Daoy (cell line): Measurements from ENCODE around the gene HPN. TPM values are rescaled to one million over a fixed set of nuclear protein-coding genes. Genes with fewer than 3 reads are reported as not detected.
"Not testable (repeated sequence)": the region's sequence is repeated elsewhere in the genome, so short reads cannot be mapped to it uniquely, and the experiment has no call there.

ENCODE experiments used
- DNase-seq: peaks from one replicate; pipeline ENCODE4 v3.0.0-alpha.2; 2015; ENCODE audit warnings: low read depth
- total RNA-seq: library from RNA; depleted of rRNA; stranded (reverse); fragments of >200 nt; shearing (Covaris generic); gene quantifications from 2 replicates; pipeline ENCODE4 v1.2.3, GENCODE V29; 2014

The HPN gene
- total RNA-seq, 1 experiment from 2014 or later: not detected

GRCh38 chr19:35083691-35084508 is 42.4 kb downstream of the HPN start:
- DNase-seq: no peak

GRCh38 chr19:35084509-35084762 is 42.9 kb downstream of the HPN start:
- no peak for DNase-seq

- DNase-seq: no peak
These were observed 44.4 kb downstream of the HPN start for GRCh38 chr19:35085947-35086346.

- DNase-seq: no peak
These were observed 44.9 kb downstream of the HPN start for GRCh38 chr19:35086455-35086854.

- DNase-seq: no peak
These were observed 45.9 kb downstream of the HPN start for GRCh38 chr19:35087393-35087792.

- peak; percentile 94 for DNase-seq
These were observed 46.8 kb downstream of the HPN start for GRCh38 chr19:35088131-35088913.

GRCh38 chr19:35089554-35089953 is 48.0 kb downstream of the HPN start:
- DNase-seq: no peak

GRCh38 chr19:35090160-35090505 is 48.6 kb downstream of the HPN start:
- no peak for DNase-seq

GRCh38 chr19:35090506-35091214 is 49.1 kb downstream of the HPN start:
- DNase-seq: peak; percentile 66

GRCh38 chr19:35093430-35093829 is 51.9 kb downstream of the HPN start:
- no peak for DNase-seq

GRCh38 chr19:35093941-35094647 is 52.6 kb downstream of the HPN start:
- no peak for DNase-seq

- DNase-seq: no peak
These were observed 53.1 kb downstream of the HPN start for GRCh38 chr19:35094656-35095055.

- no peak for DNase-seq
These were observed 54.3 kb downstream of the HPN start for GRCh38 chr19:35095667-35096368.

- no peak for DNase-seq
These were observed 57.0 kb downstream of the HPN start for GRCh38 chr19:35098413-35099049.

- no peak for DNase-seq
These were observed 57.8 kb downstream of the HPN start for GRCh38 chr19:35099155-35099896.

GRCh38 chr19:35099897-35100275 is 58.4 kb downstream of the HPN start:
- no peak for DNase-seq

- no peak for DNase-seq
These were observed 59.3 kb downstream of the HPN start for GRCh38 chr19:35100588-35101533.

GRCh38 chr19:35101949-35102348 is 60.4 kb downstream of the HPN start:
- DNase-seq: not testable (repeated sequence)

- not testable (repeated sequence) for DNase-seq
These were observed 62.1 kb downstream of the HPN start for GRCh38 chr19:35103614-35104013.
